Right cardiac atrium (tissue), 5 donors: ENCODE data around the gene CLEC14A. TPM values are rescaled to one million over a fixed set of nuclear protein-coding genes. Genes with fewer than 3 reads are reported as not detected.

ENCODE experiments used
- ATAC-seq, 2 donors: fragments of 200-7000 bp; cut with Tn5 transposase; one replicate each; pipeline versions ENCODE4 v1.8.0 to v1.9.1; 2020; ENCODE audit warnings: moderate library complexity in 2 of 2, mild to moderate bottlenecking in 1 of 2
- DNase-seq, 3 donors: peaks; one replicate each; pipeline ENCODE4 v3.0.0-alpha.2; 2020
- H3K27ac ChIP-seq: one replicate; pipeline ENCODE4 v1.5.1; 2013; ENCODE audit warnings: mild to moderate bottlenecking, low read length, control low read depth, moderate library complexity
- H3K27me3 ChIP-seq: one replicate; pipeline ENCODE4 v1.6.1; 2013; ENCODE audit not compliant: control insufficient read depth, insufficient read depth
- H3K4me1 ChIP-seq: one replicate; pipeline ENCODE4 v1.6.1; 2013; ENCODE audit warnings: low read length; ENCODE audit not compliant: control insufficient read depth, insufficient read depth
- H3K4me3 ChIP-seq: one replicate; pipeline ENCODE4 v1.5.1; 2013; ENCODE audit warnings: low read length, control low read depth
- H3K9me3 ChIP-seq: one replicate; pipeline ENCODE4 v1.6.1; 2013; ENCODE audit warnings: low read length; ENCODE audit not compliant: control insufficient read depth
- WGBS: extraction: QIAGEN DNeasy Blood & Tissue Kit; methylation state at CpG from one replicate; pipeline ENCODE4 v1.1.7; 2013; 5-methylcytosine and 5-hydroxymethylcytosine counted together
- intact Hi-C, 4 donors: fragments of 100-400 bp; cut with DNase I; formaldehyde crosslinking; loops; one replicate each; pipeline versions ENCODE4 v1.11.0 to v1.14.0; 2022 to 2023
- long read RNA-seq, 4 donors: library from polyadenylated mRNA; unstranded; transcript quantifications; one replicate each; pipeline ENCODE4 v2.0.0, GENCODE V29; 2020 to 2021
- polyA plus RNA-seq: library from polyadenylated mRNA; stranded (reverse); fragments of 200-250 nt; gene quantifications from one replicate; pipeline ENCODE4 v1.2.3, GENCODE V29; 2013
- total RNA-seq, 4 donors: library from RNA; stranded (reverse); fragmentation: NEBNext Ultra II Directional; extraction: Animal tissue kit (Norgen Biotek cat#: 25700); gene quantifications; one replicate each; pipeline ENCODE4 v1.2.1, GENCODE V29; 2021
- donor health status: healthy with polysubstance abuse.
- donor health status: DM: no; HTN: yes; CAD: no.
- donor health status: DM: no; HTN: no; CAD: no.
- donor health status: DM: no; HTN: yes; CAD: no; lungs with severe emphysema.
- donor health status: DM: yes; HTN: yes; CAD: no.

Gene CLEC14A, protein sequence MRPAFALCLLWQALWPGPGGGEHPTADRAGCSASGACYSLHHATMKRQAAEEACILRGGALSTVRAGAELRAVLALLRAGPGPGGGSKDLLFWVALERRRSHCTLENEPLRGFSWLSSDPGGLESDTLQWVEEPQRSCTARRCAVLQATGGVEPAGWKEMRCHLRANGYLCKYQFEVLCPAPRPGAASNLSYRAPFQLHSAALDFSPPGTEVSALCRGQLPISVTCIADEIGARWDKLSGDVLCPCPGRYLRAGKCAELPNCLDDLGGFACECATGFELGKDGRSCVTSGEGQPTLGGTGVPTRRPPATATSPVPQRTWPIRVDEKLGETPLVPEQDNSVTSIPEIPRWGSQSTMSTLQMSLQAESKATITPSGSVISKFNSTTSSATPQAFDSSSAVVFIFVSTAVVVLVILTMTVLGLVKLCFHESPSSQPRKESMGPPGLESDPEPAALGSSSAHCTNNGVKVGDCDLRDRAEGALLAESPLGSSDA
- total RNA-seq (10 to 100 TPM; 30.1 to 48.5 (median 41.8) TPM), polyA plus RNA-seq (44.0 TPM)
- long read RNA-seq, donor 1, transcript CLEC14A-201 (1 exons, 2,267 nt), result major isoform, 148 of 148 reads
- long read RNA-seq, donor 1, partial matches to known transcripts, result 0 of 148 reads
- long read RNA-seq, donor 1, other reads (novel, unspliced or antisense), result 0 of 148 reads
- long read RNA-seq, donor 2, transcript CLEC14A-201 (1 exons, 2,267 nt), result major isoform, 42 of 42 reads
- long read RNA-seq, donor 2, partial matches to known transcripts, result 0 of 42 reads
- long read RNA-seq, donor 2, other reads (novel, unspliced or antisense), result 0 of 42 reads
- long read RNA-seq, donor 3, transcript CLEC14A-201 (1 exons, 2,267 nt), result major isoform, 252 of 254 reads
- long read RNA-seq, donor 3, partial matches to known transcripts, result 0 of 254 reads
- long read RNA-seq, donor 3, other reads (novel, unspliced or antisense), result 2 of 254 reads
- long read RNA-seq, donor 4, transcript CLEC14A-201 (1 exons, 2,267 nt), result major isoform, 64 of 64 reads
- long read RNA-seq, donor 4, partial matches to known transcripts, result 0 of 64 reads
- long read RNA-seq, donor 4, other reads (novel, unspliced or antisense), result 0 of 64 reads

GRCh38 chr14:38255673-38256532 is at the start of gene CLEC14A:
Gene CLEC14A, minus strand, starts transcription at chr14:38256093. Its CDS starts 71 bp downstream, at chr14:38256022.
- Histone ChIP-seq H3K27me3 (no peaks in the 10 kb centered on the region), H3K27ac (peak within 1 kb of the TSS; percentile 83), H3K4me3 (peak within 1 kb of the TSS; percentile 60), H3K4me1 (no peaks in the 10 kb centered on the region), H3K9me3 (no peaks in the 10 kb centered on the region)
- ATAC-seq, result peak; percentile 91 to 94
- intact Hi-C loops, result loop anchor here in 1 of 4 donors (10.0 kb wide), 1 partner anchor 109 kb away; no protein-coding TSS in a partner anchor
- peak; percentile 83 to 93 (median 91) for DNase-seq
- WGBS, result 4% methylated on average over 68 of the region's 68 CpGs

- 93% methylated on average over 1 of the region's 1 CpG for WGBS
- no peak for ATAC-seq
- Histone ChIP-seq H3K27ac (no peak overlapping the region), H3K27me3 (no peaks in the 10 kb centered on the region), H3K4me3 (no peak overlapping the region), H3K4me1 (no peaks in the 10 kb centered on the region), H3K9me3 (no peaks in the 10 kb centered on the region)
- DNase-seq, result no peak
- intact Hi-C loops, result no loop called here
These were observed 47.1 kb upstream of the CLEC14A start for GRCh38 chr14:38302966-38303365.

GRCh38 chr14:38302034-38302433 is 46.1 kb upstream of the CLEC14A start:
- Histone ChIP-seq H3K27ac (no peak overlapping the region), H3K27me3 (no peaks in the 10 kb centered on the region), H3K9me3 (no peaks in the 10 kb centered on the region), H3K4me3 (no peak overlapping the region), H3K4me1 (no peaks in the 10 kb centered on the region)
- ATAC-seq, result no peak
- intact Hi-C loops, result no loop called here
- WGBS, result 94% methylated on average over 2 of the region's 2 CpGs
- DNase-seq, result peak in 1 of 3 donors; percentile 15

DNA sequence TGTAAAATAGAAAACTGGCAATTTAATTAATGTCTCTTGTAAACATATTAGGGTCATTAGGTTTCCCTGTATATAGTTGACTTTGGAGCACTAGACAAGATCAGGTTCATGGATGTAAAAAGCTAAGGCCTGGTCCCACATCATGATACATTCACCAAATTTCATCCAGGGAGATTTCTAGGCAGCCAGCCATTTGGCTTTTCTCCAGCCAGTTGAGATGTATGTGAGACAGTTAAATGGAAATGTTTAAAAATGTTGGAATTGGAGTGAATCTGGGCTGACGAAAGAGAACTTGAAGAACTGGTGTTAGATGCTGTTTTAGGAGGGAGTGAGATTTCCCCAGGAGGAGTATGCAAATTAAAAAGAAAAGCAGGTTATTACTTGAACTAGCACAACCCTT is 41.8 kb upstream of the CLEC14A start:
- WGBS, result 42% methylated on average over 1 of the region's 1 CpG
- H3K27ac ChIP-seq, result no peak overlapping the region
- no peaks in the 10 kb centered on the region for H3K27me3 ChIP-seq
- no peaks in the 10 kb centered on the region for H3K9me3 ChIP-seq
- no peak overlapping the region for H3K4me3 ChIP-seq
- intact Hi-C loops, result no loop called here
- DNase-seq (no peak), ATAC-seq (no peak)
- H3K4me1 ChIP-seq, result no peaks in the 10 kb centered on the region

DNA sequence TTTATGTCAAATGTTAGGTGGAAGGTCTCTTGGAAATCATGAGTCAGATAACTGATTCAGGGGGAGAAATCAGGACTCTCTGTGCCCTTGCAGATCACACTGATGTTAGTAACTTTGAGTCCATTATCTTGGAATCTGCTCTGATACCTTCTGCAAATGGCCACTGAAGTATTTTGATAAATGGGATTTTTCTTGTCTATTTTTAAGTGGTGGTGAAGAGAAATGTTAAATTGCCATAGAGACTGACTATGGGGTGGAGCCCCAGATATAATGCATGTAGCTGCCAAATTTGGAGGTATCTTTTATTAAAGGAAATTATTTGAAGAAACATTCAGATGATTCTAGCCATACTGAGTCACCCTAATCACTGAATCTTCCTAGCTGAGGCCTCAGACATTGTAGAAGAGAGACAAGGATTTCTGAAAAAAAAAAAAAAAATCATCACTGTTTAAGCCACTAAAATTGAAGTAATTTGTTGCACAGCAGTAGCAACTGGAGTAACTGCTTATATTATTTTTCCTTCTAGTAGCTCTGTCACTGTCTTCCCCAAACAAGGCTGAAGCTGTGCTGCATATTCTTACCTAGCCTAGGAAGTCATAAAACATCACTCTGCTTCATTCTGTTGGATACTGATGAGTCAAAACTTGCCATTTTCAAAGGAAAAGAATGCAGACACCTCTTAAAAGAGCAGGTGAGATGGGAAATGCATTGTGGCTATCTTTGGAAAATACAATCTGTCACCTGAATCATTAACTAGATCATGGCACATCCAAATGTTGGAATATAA is 36.0 kb upstream of the CLEC14A start:
- no peaks in the 10 kb centered on the region for H3K9me3 ChIP-seq
- H3K4me3 ChIP-seq, result no peak overlapping the region
- no peak overlapping the region for H3K27ac ChIP-seq
- no peaks in the 10 kb centered on the region for H3K4me1 ChIP-seq
- ATAC-seq, result peak in 1 of 2 donors; percentile 31
- intact Hi-C loops, result no loop called here
- DNase-seq, result no peak
- H3K27me3 ChIP-seq, result no peaks in the 10 kb centered on the region

- Histone ChIP-seq H3K4me1 (no peaks in the 10 kb centered on the region), H3K9me3 (no peaks in the 10 kb centered on the region), H3K4me3 (no peak overlapping the region), H3K27me3 (no peaks in the 10 kb centered on the region), H3K27ac (no peak overlapping the region)
- peak; percentile 84 to 97 for ATAC-seq
- WGBS, result 16% methylated on average over 5 of the region's 5 CpGs
- no peak for DNase-seq
- intact Hi-C loops, result no loop called here
These were observed 34.8 kb upstream of the CLEC14A start for GRCh38 chr14:38290601-38291188.

DNA sequence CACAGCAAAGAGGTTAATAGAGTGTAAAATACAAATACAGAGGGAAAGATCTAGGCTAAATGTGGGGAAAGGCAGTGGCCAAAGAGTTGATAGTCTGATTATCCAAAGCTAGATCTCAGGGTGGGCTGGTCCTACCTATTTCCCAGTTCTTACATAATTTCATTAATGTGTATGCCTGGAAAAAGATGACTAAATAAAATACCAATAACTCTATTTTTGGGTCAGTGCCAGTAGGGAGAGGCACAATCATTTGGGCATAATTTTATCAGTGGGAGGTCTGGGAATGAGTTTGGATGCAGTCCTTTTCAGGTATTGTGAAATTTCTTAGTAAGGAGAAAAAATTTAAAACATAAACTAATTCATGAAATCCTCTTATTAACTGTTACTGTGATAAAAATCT is 30.6 kb upstream of the CLEC14A start:
- Histone ChIP-seq H3K9me3 (no peaks in the 10 kb centered on the region), H3K4me1 (no peaks in the 10 kb centered on the region), H3K4me3 (no peak overlapping the region), H3K27me3 (no peaks in the 10 kb centered on the region), H3K27ac (no peak overlapping the region)
- ATAC-seq (no peak), DNase-seq (no peak)
- intact Hi-C loops, result no loop called here

DNA sequence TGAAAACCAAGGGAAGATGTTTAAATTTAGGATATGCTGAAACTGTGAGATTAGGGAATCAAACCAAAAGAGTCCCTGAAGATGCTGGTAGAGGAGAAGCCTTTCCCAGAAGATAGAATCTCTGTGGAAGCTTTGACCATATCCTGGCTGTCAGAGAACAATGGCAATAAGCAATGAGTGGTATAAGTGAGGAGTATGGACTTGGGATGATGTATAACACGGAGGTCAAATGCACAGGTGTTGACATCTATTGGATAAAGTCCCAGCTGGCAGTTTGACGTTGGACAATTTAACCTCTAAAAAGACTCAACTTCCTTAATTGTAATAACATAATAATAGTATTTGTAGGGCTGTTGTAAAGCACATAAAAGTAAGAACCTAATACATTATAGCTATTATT is 30.1 kb upstream of the CLEC14A start:
- no peaks in the 10 kb centered on the region for H3K27me3 ChIP-seq
- ATAC-seq (no peak), DNase-seq (no peak)
- intact Hi-C loops, result no loop called here
- 17% methylated on average over 2 of the region's 2 CpGs for WGBS
- no peak overlapping the region for H3K27ac ChIP-seq
- no peaks in the 10 kb centered on the region for H3K9me3 ChIP-seq
- H3K4me3 ChIP-seq, result no peak overlapping the region
- no peaks in the 10 kb centered on the region for H3K4me1 ChIP-seq

- no peak for ATAC-seq
- intact Hi-C loops, result no loop called here
- no peak overlapping the region for H3K4me3 ChIP-seq
- H3K27me3 ChIP-seq, result no peaks in the 10 kb centered on the region
- H3K4me1 ChIP-seq, result no peaks in the 10 kb centered on the region
- no peak overlapping the region for H3K27ac ChIP-seq
- DNase-seq, result no peak
- H3K9me3 ChIP-seq, result no peaks in the 10 kb centered on the region
These were observed 27.0 kb upstream of the CLEC14A start for GRCh38 chr14:38282936-38283335.

GRCh38 chr14:38280081-38280480 is 24.2 kb upstream of the CLEC14A start:
- intact Hi-C loops, result no loop called here
- no peak for ATAC-seq
- Histone ChIP-seq H3K4me3 (no peak overlapping the region), H3K27me3 (no peaks in the 10 kb centered on the region), H3K27ac (no peak overlapping the region), H3K9me3 (no peaks in the 10 kb centered on the region), H3K4me1 (no peaks in the 10 kb centered on the region)
- DNase-seq, result no peak
- WGBS, result 47% methylated on average over 2 of the region's 2 CpGs
